Mucosa of rectum (tissue), 2 donors: Measurements from ENCODE around the gene GPAT2.
"Not testable (repeated sequence)": the region's sequence is repeated elsewhere in the genome, so short reads cannot be mapped to it uniquely, and the experiment has no call there.

Source experiments
- H3K27ac ChIP-seq, 2 donors: one replicate each; pipeline ENCODE4 v1.7.0; 2013; ENCODE audit warnings: inconsistent platforms in 2 of 2, low read depth in 2 of 2, low read length in 2 of 2
- H3K27me3 ChIP-seq, 2 donors: one replicate each; pipeline ENCODE4 v1.7.0; 2013; ENCODE audit warnings: low read length in 2 of 2; ENCODE audit not compliant: control insufficient read depth in 2 of 2, insufficient read depth in 2 of 2
- H3K36me3 ChIP-seq, 2 donors: one replicate each; pipeline ENCODE4 v1.7.0; 2013; ENCODE audit warnings: low read length in 2 of 2; ENCODE audit not compliant: control insufficient read depth in 2 of 2, insufficient read depth in 2 of 2
- H3K4me1 ChIP-seq, 2 donors: one replicate each; pipeline ENCODE4 v1.7.0; 2013; ENCODE audit warnings: low read length in 2 of 2, mild to moderate bottlenecking in 1 of 2; ENCODE audit not compliant: control insufficient read depth in 2 of 2, insufficient read depth in 2 of 2
- H3K4me3 ChIP-seq, 2 donors: one replicate each; pipeline ENCODE4 v1.7.0; 2013; ENCODE audit warnings: low read length in 2 of 2
- H3K9ac ChIP-seq, 2 donors: one replicate each; pipeline ENCODE4 v1.7.0; 2013; ENCODE audit warnings: low read length in 2 of 2, low read depth in 1 of 2, mild to moderate bottlenecking in 1 of 2
- H3K9me3 ChIP-seq, 2 donors: one replicate each; pipeline ENCODE4 v1.7.0; 2013; ENCODE audit warnings: low read length in 2 of 2; ENCODE audit not compliant: control insufficient read depth in 2 of 2
- donor health status: healthy.
- donor health status: Normal muscosa, but diverticular disease.

GPAT2 gene

DNA sequence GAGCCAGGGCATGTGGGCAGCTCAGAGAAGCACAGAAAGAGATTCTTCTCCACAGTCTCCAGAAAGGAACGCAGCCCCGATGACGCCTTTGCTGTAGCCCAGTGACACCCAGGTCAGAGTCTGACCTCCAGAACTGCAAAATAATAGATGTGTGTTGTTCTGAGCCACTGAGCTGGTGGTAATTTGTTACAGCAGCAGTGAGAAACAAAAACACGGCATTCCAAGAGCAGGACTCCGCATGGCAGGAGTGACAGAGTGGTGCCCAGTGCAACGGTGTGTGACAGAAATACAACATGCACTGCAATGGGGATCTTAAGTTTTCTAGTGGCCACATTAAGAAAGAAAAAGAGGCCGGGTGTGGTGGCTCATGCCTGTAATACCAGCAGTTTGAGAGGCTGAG, 18.7 kb upstream of the GPAT2 start:
- not testable (repeated sequence) for H3K36me3 ChIP-seq, H3K4me3 ChIP-seq, H3K27ac ChIP-seq, H3K9ac ChIP-seq, H3K9me3 ChIP-seq, H3K27me3 ChIP-seq, H3K4me1 ChIP-seq

DNA sequence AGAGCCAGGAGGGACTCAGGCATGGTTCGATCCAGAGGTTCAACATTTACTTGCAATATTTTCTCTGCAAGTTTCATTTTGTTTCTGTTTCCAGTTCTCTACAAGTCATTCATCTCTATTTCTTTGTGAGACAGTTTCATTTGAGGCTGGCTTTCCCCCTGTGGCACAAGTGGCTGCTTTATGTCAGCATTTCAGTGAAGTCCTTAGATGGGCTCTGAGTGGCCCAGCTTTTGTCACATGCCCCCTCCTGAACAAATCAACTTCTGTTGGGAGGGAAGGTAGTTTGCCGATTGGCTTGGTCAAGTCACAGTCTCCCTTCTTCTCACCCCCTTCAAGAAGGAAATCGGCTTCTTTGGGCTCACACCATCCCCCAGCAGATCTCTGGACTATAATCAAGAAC, 17.9 kb upstream of the GPAT2 start:
- not testable (repeated sequence) for H3K36me3 ChIP-seq, H3K4me1 ChIP-seq, H3K27ac ChIP-seq, H3K4me3 ChIP-seq, H3K9me3 ChIP-seq, H3K27me3 ChIP-seq, H3K9ac ChIP-seq

DNA sequence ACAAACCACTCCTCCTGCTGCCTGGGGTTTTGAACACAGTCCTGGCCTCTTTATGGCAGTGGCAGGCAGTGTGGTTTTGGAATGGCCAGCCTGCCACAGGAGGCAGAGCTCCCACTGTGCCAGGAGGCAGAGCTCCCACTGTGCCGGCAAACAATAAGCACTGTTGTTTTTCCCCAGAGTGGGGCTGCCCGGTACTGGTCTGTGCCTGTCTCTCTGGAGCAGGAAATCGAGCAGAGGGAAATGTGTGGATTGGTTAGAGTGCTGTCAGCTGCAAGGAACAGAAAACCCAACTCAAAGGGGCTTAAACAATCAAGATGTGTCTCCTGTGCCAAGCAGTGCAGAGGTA, 15.2 kb upstream of the GPAT2 start:
- not testable (repeated sequence) for H3K36me3 ChIP-seq, H3K4me1 ChIP-seq, H3K4me3 ChIP-seq, H3K27ac ChIP-seq, H3K9me3 ChIP-seq, H3K9ac ChIP-seq, H3K27me3 ChIP-seq

DNA sequence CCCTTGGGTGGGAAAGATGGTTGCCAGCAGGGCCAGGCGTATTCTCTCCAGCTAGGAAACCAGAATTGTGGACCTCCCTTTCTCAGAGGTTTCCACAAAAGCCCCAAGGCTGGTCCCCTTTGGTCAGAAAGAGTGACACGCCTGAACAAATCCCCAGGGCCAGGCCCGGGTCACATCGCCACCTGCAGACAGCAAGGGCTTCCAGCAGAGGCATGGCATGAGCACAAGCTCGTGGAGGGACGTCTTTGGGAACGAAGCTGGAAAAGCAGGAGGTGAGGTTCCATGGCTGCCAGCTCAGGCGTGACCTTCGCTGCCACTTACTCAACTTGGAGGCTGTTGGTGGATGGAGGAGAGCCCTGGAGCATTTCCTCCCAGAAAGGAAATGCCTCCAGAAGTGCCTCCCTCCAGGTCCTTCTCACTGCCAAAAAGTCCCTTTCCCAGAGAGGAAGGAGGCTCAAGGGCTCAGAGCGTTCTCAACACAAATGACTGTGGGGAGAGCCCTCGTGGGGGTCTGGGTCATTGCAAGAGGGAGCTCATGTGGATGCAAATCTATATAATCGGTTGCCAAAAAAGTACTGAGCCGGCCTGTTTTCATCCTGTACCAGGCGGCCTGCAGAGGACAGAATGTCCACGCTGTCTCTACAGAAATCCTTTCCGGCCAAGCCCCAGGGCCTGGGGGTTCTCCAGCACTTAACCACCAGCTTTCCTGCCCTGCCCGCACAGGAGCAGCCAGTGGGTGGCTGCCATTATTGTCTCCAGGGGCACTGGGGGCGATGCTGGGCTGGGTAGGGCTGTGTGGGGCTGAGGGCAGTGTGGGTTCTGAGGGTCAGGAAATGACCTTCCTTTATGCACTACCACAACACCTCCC, 14.6 kb upstream of the GPAT2 start:
- not testable (repeated sequence) for H3K36me3 ChIP-seq, H3K27ac ChIP-seq, H3K4me1 ChIP-seq, H3K9ac ChIP-seq, H3K27me3 ChIP-seq, H3K4me3 ChIP-seq, H3K9me3 ChIP-seq

DNA sequence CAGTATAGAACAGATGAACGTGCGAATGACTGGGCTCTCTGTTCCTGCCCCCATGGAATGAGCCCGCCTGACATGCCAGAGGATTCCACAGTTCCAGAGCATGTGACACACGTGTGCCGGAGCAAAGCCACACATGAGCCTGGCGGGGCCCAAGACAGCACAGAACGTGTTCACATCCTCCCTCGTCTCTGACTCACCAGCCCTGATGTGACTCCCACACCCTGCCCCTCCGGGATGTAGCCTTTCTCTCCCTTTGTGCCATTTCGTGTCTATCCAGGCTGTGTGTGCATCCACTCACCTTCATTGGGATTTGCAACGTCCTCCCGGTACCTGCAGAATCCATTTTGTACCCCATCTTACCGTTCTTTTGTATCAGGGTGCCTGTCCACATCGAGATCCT, 838 bp upstream of the GPAT2 start:
- H3K27me3 ChIP-seq, H3K27ac ChIP-seq, H3K36me3 ChIP-seq, H3K4me1 ChIP-seq, H3K4me3 ChIP-seq, H3K9me3 ChIP-seq, H3K9ac ChIP-seq: not testable (repeated sequence)

DNA sequence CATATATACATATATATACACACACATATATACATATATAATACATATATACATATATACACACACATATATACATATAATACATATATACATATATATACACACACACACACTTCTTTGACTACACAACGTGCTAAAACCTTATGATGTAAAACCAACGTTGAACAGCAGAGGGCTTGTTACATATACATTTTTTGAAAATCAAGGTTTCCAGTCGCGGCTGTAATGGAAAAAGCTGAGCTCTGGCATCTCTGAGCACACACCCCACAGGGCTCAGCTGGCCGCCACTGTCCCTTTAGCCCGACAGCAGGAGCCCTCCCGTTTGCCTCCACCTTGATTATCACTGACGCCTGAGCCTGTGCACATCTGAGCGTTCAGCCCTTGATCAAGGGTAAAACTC, 719 bp downstream of the GPAT2 start:
- H3K9me3 ChIP-seq, H3K4me3 ChIP-seq, H3K27me3 ChIP-seq, H3K27ac ChIP-seq, H3K36me3 ChIP-seq, H3K4me1 ChIP-seq, H3K9ac ChIP-seq: not testable (repeated sequence)

DNA sequence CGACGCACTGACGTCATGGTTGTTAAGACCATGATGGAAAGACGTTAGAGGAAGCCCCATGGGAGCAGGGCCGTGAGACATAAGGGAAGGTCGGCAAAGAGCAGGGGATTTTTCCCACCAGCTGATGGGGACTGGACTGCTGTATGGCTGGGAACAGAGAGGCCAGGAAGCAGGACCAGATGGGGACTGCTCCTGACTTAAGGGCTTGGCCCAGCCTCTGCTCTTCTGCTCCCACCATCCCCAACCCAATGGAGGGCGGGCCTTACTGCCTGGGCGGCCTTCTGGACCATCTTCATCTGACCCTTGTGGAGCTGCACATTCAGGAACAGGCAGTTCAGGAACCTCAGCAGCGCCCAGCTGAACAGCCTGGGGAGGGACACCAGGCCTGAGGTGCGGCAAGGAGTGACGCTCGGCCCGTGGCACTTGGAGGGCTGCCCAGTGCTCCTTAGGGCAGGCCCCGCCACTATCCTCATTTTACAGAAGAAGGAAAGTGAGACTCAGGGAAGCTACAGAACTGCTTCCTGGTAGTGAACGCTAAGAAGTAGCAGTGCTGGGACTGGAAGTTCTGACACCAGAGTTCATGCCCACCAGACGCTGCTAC, 6.9 kb downstream of the GPAT2 start:
- H3K4me1 ChIP-seq, H3K27ac ChIP-seq, H3K9me3 ChIP-seq: not testable (repeated sequence)

DNA sequence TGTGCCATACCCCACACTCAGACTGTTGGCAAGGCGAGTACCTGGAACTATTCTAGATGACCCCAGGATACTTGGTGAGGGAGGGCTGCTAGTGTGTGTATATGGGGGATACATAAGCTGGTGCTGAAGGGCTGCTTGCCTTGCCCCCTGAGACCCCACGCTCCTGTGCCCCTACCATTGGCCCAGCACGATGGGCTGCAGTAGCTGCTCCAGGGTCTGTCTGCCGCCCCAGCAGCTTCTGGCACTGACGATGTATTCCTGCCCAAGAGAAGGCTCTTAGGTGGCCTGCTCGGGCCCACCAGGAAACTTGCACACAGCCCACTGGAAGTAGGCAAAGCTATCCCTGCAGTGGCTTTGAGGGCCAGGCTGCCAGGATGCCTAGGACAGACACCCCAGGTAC, 9.0 kb downstream of the GPAT2 start:
- H3K4me3 ChIP-seq, H3K4me1 ChIP-seq, H3K36me3 ChIP-seq, H3K9me3 ChIP-seq, H3K27me3 ChIP-seq, H3K27ac ChIP-seq, H3K9ac ChIP-seq: not testable (repeated sequence)

More for the DNA sequence above, 6.9 kb downstream of the GPAT2 start:
- not testable (repeated sequence) for H3K36me3 ChIP-seq, H3K4me3 ChIP-seq, H3K27me3 ChIP-seq, H3K9ac ChIP-seq

DNA sequence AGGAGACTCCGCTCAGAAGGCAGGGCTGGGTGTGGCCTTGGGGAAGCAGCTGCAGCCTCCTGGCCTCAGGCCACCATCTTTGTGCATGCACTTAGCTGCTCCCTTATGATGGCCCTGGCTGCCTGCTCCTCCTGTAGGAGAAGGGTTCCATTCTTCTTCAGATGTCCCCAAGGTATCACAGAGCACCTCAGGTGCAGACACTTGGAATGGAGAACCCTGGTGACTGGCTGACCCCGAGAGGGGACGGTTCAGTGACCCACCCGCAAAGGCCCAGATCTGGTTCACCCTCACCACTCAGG, 9.6 kb downstream of the GPAT2 start:
- Histone ChIP-seq H3K9ac (no peak overlapping the region), H3K4me1 (no peaks in the 10 kb centered on the region), H3K27ac (no peak overlapping the region), H3K9me3 (no peaks in the 10 kb centered on the region), H3K36me3 (no peaks in the 10 kb centered on the region), H3K4me3 (no peak overlapping the region), H3K27me3 (no peaks in the 10 kb centered on the region)

DNA sequence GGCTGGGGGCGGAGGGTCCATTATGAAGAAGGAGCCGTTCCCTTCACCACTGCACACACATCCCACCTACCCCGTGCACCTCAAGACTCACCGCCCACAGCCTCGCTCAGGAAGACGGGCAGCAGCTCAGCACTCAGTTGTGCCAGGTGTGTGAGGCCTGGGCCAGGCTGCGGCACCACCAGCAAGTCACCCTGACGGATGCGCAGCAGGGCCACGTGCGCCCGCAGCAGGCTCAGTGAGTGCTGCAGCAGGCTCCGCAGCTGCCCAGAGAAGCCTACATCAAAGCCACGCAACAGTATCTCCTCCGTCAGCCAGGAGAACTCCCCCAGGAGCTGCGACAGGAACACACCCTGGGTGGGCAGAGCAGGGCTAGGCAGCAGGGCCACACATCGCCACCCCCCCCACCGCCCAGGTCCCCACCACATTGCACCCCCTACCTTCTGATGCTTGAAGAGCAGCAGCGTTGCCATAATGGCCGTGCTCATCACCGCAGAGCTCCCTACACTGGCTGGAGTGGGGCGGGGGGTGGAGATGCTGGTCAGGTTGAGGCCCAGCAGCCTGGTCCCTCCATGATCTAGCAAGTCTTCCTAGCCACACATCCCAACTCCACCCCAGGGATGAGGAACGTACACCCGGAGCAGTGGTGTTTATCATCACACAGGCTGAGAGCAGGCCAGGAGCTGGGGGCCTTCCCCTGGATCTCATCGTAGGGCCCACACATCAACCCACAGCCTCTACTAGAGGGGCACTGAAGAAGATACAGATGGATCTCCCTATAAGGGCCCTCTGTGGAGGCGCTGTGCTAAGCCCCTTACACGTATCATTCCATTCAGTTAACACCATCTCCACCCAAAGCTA, 10.2 kb downstream of the GPAT2 start:
- Histone ChIP-seq H3K4me3 (no peak overlapping the region), H3K36me3 (no peaks in the 10 kb centered on the region), H3K9me3 (no peaks in the 10 kb centered on the region), H3K27me3 (no peaks in the 10 kb centered on the region), H3K9ac (no peak overlapping the region), H3K4me1 (no peaks in the 10 kb centered on the region), H3K27ac (no peak overlapping the region)
